AG09309 (cell line): ENCODE data around the gene SLC9A8.

Source experiments
- DNase-seq: peaks from one replicate; pipeline ENCODE4 v3.0.0-alpha.2; 2010; ENCODE audit warnings: low read depth
- H3K4me3 ChIP-seq: 2 replicates; pipeline ENCODE4 v1.5.1; 2011; ENCODE audit warnings: mild to moderate bottlenecking, low read depth, low read length, moderate library complexity; ENCODE audit not compliant: control insufficient read depth
- TF ChIP-seq, protein P1 (sequence below): IDR thresholded peaks from 2 replicates; pipeline ENCODE4 v1.5.1; 2011; ENCODE audit warnings: mild to moderate bottlenecking, low read depth, low read length, inconsistent platforms; ENCODE audit not compliant: insufficient read depth, control insufficient read depth; ENCODE audit errors: missing control alignments

SLC9A8 gene

DNA sequence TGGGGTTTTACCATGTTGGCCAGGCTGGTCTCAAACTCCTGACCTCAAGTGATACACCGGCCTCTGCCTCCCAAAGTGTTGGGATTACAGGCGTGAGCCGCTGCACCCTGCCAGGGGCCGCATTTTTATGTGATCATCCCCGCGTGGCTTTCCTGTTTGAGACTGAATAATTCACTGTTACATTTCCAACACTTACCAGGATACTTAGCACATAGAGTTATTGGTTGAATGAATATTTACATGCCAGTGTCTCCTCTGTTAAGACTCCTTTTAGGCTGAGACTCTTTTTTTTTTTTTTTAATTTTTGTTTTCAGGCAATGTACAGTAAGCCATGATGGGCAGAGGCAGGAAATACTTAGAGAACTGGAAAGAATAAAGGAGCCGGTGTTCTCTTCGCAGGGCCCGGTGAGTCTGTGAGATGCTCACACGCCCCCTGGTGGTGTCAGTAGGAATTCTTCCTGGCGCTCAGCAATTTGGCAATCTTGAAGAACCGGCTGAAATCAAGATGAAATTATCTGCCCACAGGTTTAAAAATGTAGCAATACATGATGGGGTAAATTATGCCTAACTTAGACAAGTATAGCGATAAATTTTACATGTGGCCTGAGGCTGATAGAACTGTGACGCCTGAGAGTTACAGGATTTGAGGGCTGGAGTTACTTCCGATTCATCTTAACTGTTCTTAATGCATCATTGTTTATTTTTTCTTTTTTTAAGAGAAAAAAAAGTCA, 115.9 kb downstream of the SLC9A8 start:
- H3K4me3 ChIP-seq: no peak overlapping the region
- TF ChIP-seq, protein P1, sequence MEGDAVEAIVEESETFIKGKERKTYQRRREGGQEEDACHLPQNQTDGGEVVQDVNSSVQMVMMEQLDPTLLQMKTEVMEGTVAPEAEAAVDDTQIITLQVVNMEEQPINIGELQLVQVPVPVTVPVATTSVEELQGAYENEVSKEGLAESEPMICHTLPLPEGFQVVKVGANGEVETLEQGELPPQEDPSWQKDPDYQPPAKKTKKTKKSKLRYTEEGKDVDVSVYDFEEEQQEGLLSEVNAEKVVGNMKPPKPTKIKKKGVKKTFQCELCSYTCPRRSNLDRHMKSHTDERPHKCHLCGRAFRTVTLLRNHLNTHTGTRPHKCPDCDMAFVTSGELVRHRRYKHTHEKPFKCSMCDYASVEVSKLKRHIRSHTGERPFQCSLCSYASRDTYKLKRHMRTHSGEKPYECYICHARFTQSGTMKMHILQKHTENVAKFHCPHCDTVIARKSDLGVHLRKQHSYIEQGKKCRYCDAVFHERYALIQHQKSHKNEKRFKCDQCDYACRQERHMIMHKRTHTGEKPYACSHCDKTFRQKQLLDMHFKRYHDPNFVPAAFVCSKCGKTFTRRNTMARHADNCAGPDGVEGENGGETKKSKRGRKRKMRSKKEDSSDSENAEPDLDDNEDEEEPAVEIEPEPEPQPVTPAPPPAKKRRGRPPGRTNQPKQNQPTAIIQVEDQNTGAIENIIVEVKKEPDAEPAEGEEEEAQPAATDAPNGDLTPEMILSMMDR: peak; percentile 85
- DNase-seq: peak; percentile 78

DNA sequence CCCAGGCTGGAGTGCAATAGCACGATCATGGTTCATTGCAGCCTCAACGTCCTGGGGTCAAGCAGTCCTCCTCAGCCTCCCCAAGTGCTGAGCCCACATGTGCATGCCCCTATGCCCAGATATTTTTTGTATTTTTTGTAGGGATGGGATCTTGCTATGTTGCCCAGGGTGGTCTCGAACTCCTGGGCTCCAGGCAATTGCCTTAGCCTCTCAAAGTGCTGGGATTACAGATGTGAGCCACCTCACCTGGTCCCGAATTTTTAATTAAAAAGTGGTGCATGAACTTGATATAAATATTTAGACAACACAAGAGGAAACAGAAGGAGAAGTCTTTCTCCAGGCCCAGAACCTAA, 116.5 kb downstream of the SLC9A8 start:
- no peak overlapping the region for H3K4me3 ChIP-seq
- DNase-seq: no peak
- TF ChIP-seq, protein P1: no peak

DNA sequence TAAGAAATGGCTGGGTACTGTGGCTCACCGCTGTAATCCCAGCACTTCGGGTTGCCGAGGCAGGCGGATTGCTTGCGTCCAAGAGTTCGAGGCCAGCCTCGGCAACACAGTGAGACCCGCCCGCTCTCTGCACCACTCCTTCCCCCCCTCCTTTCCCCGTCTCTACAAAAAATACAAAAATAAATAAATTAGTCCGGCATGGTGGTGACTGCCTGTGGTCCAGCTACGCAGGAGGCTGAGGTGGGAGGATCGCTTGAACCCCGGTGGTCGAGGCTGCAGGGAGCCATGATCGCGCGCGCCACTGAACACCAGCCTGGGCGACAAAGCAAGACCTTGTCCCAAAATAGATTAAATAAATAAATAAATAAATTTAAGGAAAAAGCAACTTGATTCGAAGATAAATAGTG, 123.1 kb downstream of the SLC9A8 start:
- DNase-seq: no peak
- peak overlapping the region; percentile 49 for H3K4me3 ChIP-seq
- TF ChIP-seq, protein P1: no peak

DNA sequence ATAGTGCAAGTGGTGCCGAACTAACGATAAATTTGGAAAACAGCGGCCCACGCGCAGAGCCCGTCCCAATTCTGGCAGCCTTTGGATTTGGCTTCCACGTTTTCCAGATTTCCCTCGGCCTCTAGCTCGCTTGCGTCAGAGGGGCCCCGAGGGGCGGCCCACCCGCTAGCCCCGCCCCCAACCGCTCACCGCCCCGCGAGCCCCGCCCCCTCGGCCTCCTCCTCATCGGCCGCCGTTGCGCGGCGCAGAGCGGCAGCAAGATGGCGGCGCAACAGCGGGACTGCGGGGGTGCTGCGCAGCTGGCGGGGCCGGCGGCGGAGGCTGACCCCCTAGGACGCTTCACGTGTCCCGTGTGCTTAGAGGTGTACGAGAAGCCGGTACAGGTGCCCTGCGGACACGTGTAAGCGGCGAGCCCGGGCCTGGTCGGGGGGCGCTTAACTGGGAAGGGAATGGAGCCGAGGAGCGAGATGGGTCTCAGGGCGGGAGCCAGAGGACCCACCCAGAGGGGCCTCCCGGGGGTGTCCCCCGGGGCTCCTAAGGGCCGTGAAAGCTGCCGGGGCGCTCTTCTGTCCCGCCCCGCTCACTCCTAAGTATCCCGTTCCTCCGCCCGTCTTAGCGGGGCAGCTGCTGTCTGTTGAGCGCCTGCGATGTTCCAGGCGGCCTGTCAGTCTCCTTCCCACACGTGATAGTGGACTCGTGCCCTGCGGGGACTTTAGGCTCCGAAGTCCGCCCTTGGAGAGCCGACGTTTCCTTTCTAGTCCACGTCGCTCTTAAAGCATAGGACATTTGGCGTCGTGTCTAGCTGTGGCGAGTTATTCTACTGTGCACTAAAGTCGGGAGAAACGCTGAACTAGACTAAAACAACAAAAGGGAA, 123.8 kb downstream of the SLC9A8 start, which contains the start of gene RNF114:
Gene RNF114, plus strand, starts transcription at position 245 of the 874 bp plus-strand sequence. Its CDS starts 16 bp downstream, at position 261.
- H3K4me3 ChIP-seq: peak within 1 kb of the TSS; percentile 89
- DNase-seq: peak; percentile 52
- TF ChIP-seq, protein P1: no peak

DNA sequence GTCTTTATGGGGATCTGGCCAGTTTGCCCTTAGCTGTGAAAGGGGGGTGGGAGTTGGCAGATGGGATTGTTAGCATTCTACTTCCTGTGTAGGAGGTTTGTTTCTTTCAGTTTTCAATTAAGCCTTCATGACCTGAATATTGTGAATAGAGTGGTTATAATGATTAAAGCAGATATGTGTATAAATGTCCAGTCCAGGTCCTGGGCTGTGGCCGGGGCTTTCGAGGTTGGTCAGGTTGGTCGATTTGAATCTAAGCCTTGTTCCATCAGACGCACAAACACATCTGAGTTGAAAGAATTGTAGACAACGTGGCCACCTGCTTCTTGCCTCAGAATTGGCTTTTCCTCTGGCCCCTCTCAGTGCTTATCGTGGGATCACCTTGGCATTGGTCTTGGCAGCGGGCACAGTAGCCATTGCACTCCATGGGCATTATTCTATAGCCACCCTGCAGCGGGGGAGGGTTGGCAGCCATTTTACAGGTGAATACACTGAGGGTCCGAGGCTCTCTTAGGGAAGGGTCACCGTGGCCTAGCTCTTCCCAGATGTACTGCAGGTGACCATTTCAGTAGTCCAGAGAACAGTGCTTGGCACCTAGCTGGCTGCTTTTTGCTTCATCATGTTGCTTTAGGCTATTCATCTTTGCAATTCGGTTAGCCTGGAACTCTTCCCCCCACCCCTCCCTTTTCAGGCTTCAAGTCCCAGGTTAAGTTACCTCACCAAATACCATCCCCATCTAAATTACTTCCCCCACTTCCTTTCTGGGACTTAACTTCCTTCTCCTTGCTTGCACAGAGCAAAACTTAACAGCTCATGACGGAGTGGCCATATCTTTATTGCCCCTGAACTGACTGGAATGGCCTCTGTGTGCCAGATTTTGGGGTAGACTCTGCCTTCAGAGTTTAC, 124.7 kb downstream of the SLC9A8 start:
- peak overlapping the region; percentile 89 for H3K4me3 ChIP-seq
- TF ChIP-seq, protein P1: no peak
- no peak for DNase-seq
